CD14-positive monocyte (primary cell): ENCODE data around the gene HSD17B3. TPM values are rescaled to one million over a fixed set of nuclear protein-coding genes. Genes with fewer than 3 reads are reported as not detected.

Source experiments
- DNase-seq, 3 donors: peaks; one replicate each; pipeline ENCODE4 v3.0.0-alpha.2; 2011 to 2022
- H2AFZ ChIP-seq: 2 replicates; pipeline ENCODE4 v1.6.0; 2012; ENCODE audit warnings: mild to moderate bottlenecking, low read depth, low read length, inconsistent platforms; ENCODE audit not compliant: insufficient read depth, poor library complexity, severe bottlenecking
- H3K27ac ChIP-seq, 2 donors: 1 replicate in 1 of 2; 2 replicates in 1 of 2; pipeline ENCODE4 v1.5.1; 2012 to 2013; ENCODE audit warnings: low read length in 2 of 2, control low read depth in 1 of 2, inconsistent platforms in 1 of 2, low read depth in 1 of 2, mild to moderate bottlenecking in 1 of 2
- H3K27me3 ChIP-seq, 2 donors: one replicate each; pipeline versions ENCODE4 v1.6.0 to v1.6.1; 2011 to 2013; ENCODE audit warnings: low read length in 2 of 2; ENCODE audit not compliant: control insufficient read depth in 2 of 2, insufficient read depth in 2 of 2
- H3K36me3 ChIP-seq, 2 donors: replicated peaks in 1 of 2; 1 replicate in 1 of 2; 2 replicates in 1 of 2; pipeline versions ENCODE4 v1.5.1 to v1.6.1; 2012 to 2013; ENCODE audit warnings: low read length in 2 of 2, control low read depth in 1 of 2, inconsistent platforms in 1 of 2, mild to moderate bottlenecking in 1 of 2; ENCODE audit not compliant: insufficient read depth in 2 of 2, control insufficient read depth in 1 of 2
- H3K4me1 ChIP-seq, 2 donors: 1 replicate in 1 of 2; 2 replicates in 1 of 2; pipeline versions ENCODE4 v1.5.1 to v1.6.1; 2012 to 2013; ENCODE audit warnings: low read length in 2 of 2, control low read depth in 1 of 2, inconsistent platforms in 1 of 2, mild to moderate bottlenecking in 1 of 2, moderate library complexity in 1 of 2; ENCODE audit not compliant: insufficient read depth in 2 of 2, control insufficient read depth in 1 of 2
- H3K4me2 ChIP-seq: replicated peaks from 2 replicates; pipeline ENCODE3; 2012; ENCODE audit warnings: low read length, moderate library complexity, mild to moderate bottlenecking; ENCODE audit not compliant: poor library complexity, severe bottlenecking; ENCODE audit errors: extremely low read depth
- H3K4me3 ChIP-seq, 3 experiments: fragments of 200-600 bp in 1 of 3; sonication (generic) in 1 of 3; replicated peaks in 1 of 3; 1 replicate in 2 of 3; 2 replicates in 1 of 3; pipeline ENCODE4 v1.5.1; 2011 to 2013; ENCODE audit warnings: low read length in 3 of 3, mild to moderate bottlenecking in 3 of 3, control low read depth in 2 of 3, low read depth in 2 of 3, inconsistent platforms in 1 of 3, moderate library complexity in 1 of 3
- H3K79me2 ChIP-seq: 2 replicates; pipeline ENCODE4 v1.6.0; 2012; ENCODE audit warnings: mild to moderate bottlenecking, control low read depth, inconsistent platforms, low read length, moderate library complexity; ENCODE audit not compliant: insufficient read depth
- H3K9ac ChIP-seq: 2 replicates; pipeline ENCODE4 v1.6.0; 2017; ENCODE audit warnings: low read length, mild to moderate bottlenecking; ENCODE audit not compliant: insufficient read depth, poor library complexity, severe bottlenecking
- H3K9me3 ChIP-seq, 2 donors: replicated peaks in 1 of 2; 1 replicate in 1 of 2; 2 replicates in 1 of 2; pipeline versions ENCODE4 v1.5.1 to v1.6.1; 2012 to 2013; ENCODE audit warnings: low read length in 2 of 2, control low read depth in 1 of 2; ENCODE audit not compliant: control insufficient read depth in 1 of 2, insufficient read depth in 1 of 2
- H4K20me1 ChIP-seq: 2 replicates; pipeline ENCODE4 v1.6.0; 2012; ENCODE audit warnings: mild to moderate bottlenecking, low read length, control low read depth, moderate library complexity; ENCODE audit not compliant: insufficient read depth
- H3K27ac Mint-ChIP-seq, 7 donors: one replicate each; pipeline ENCODE4 v1.8.0; 2020; ENCODE audit warnings: mild to moderate bottlenecking in 7 of 7, mixed read lengths in 7 of 7, moderate library complexity in 6 of 7, inconsistent platforms in 2 of 7
- H3K27me3 Mint-ChIP-seq, 3 donors: one replicate each; pipeline ENCODE4 v1.8.0; 2021 to 2022; ENCODE audit warnings: low read depth in 3 of 3, mild to moderate bottlenecking in 3 of 3, mixed read lengths in 3 of 3, moderate library complexity in 3 of 3, inconsistent platforms in 1 of 3
- H3K36me3 Mint-ChIP-seq, 2 donors: one replicate each; pipeline ENCODE4 v1.8.0; 2020; ENCODE audit warnings: mixed read lengths in 2 of 2, inconsistent platforms in 1 of 2, mild to moderate bottlenecking in 1 of 2
- H3K4me1 Mint-ChIP-seq: one replicate; pipeline ENCODE4 v1.8.0; 2020; ENCODE audit warnings: mild to moderate bottlenecking, mixed read lengths
- H3K4me3 Mint-ChIP-seq, 2 donors: one replicate each; pipeline ENCODE4 v1.8.0; 2020; ENCODE audit warnings: mild to moderate bottlenecking in 2 of 2, mixed read lengths in 2 of 2, moderate library complexity in 1 of 2
- H3K9me3 Mint-ChIP-seq, 7 donors: one replicate each; pipeline ENCODE4 v1.8.0; 2020 to 2022; ENCODE audit warnings: mixed read lengths in 7 of 7, mild to moderate bottlenecking in 6 of 7, moderate library complexity in 6 of 7, inconsistent platforms in 2 of 7
- CTCF ChIP-seq: fragments of 200-600 bp; IDR thresholded peaks from one replicate; pipeline ENCODE4 v1.8.0; 2022; ENCODE audit warnings: antibody characterized with exemption, mild to moderate bottlenecking
- WGBS: methylation state at CpG from one replicate; pipeline ENCODE4 v1.1.5; 2013; ENCODE audit warnings: missing lambda C conversion rate; ENCODE audit not compliant: insufficient coverage; 5-methylcytosine and 5-hydroxymethylcytosine counted together
- intact Hi-C, 2 donors: fragments of 100-400 bp; cut with micrococcal nuclease; formaldehyde crosslinking; loops; one replicate each; pipeline versions ENCODE4 v1.15.0 to v1.15.1; 2023
- polyA plus RNA-seq, 3 donors: library from polyadenylated mRNA; depleted of rRNA in 1 of 3; unstranded in 2 of 3; stranded (reverse) in 1 of 3; fragments of 300-500 nt in 2 of 3; fragments of >200 nt in 1 of 3; fragmentation: Illumina TruSeq in 2 of 3; gene quantifications; 1 replicate in 2 of 3; 2 replicates in 1 of 3; pipeline ENCODE4 v1.2.3, GENCODE V29; 2012 to 2021

HSD17B3 gene
- polyA plus RNA-seq, 3 donors: 0.09 TPM; not detected in 2

GRCh38 chr9:96188571-96188970 lies 113.4 kb downstream of the HSD17B3 start:
- Histone ChIP-seq H3K27me3 (no peaks in the 10 kb centered on the region), H3K79me2 (no peaks in the 10 kb centered on the region), H3K27ac (no peak overlapping the region), H3K36me3 (no peaks in the 10 kb centered on the region), H3K9me3 (peaks cover 21 to 34% of the 10 kb centered on the region in 2 donors), H3K4me3 (no peak overlapping the region), H3K4me1 (no peaks in the 10 kb centered on the region), H4K20me1 (no peaks in the 10 kb centered on the region), H2AFZ (no peak overlapping the region), H3K4me2 (no peak overlapping the region), H3K9ac (no peak overlapping the region)
- intact Hi-C loops: no loop called here
- Mint-ChIP-seq H3K36me3 (no peaks in the 10 kb centered on the region), H3K27me3 (peaks cover 8 to 19% (median 13%) of the 10 kb centered on the region in 3 donors), H3K4me3 (no peak overlapping the region), H3K9me3 (peaks cover 33 to 58% (median 37%) of the 10 kb centered on the region in 7 donors), H3K27ac (no peak overlapping the region), H3K4me1 (no peaks in the 10 kb centered on the region)
- 89% methylated on average over 2 of the region's 5 CpGs for WGBS
- no peak for DNase-seq
- no peak for TF ChIP-seq CTCF

- Histone ChIP-seq H3K27me3 (no peaks in the 10 kb centered on the region), H3K79me2 (no peaks in the 10 kb centered on the region), H3K4me3 (no peak overlapping the region), H3K9ac (no peak overlapping the region), H3K27ac (no peak overlapping the region), H3K4me2 (no peak overlapping the region), H3K36me3 (no peaks in the 10 kb centered on the region), H2AFZ (no peak overlapping the region), H3K9me3 (peaks cover 21 to 34% of the 10 kb centered on the region in 2 donors), H3K4me1 (no peaks in the 10 kb centered on the region), H4K20me1 (no peaks in the 10 kb centered on the region)
- TF ChIP-seq CTCF: no peak
- intact Hi-C loops: no loop called here
- H3K4me3 Mint-ChIP-seq: peak overlapping the region in 1 of 2 donors; percentile 11
- peak overlapping the region in 1 of 7 donors; percentile 7 for H3K27ac Mint-ChIP-seq
- H3K4me1 Mint-ChIP-seq: no peaks in the 10 kb centered on the region
- no peak for DNase-seq
- H3K27me3 Mint-ChIP-seq: peaks cover 8 to 19% (median 13%) of the 10 kb centered on the region in 3 donors
- H3K9me3 Mint-ChIP-seq: peaks cover 29 to 55% (median 36%) of the 10 kb centered on the region in 7 donors
- no peaks in the 10 kb centered on the region for H3K36me3 Mint-ChIP-seq
- 82% methylated on average over 7 of the region's 12 CpGs for WGBS
These were observed 114.8 kb downstream of the HSD17B3 start for GRCh38 chr9:96187151-96187555.
